Anterior cingulate cortex (tissue), 58 donors: ENCODE data around the gene EXOC1.
A peak's percentile ranks its signal among the peaks of the same experiment; 100 is the strongest.

Experiments
- DNase-seq, 58 donors: peaks; one replicate each; lab custom pipeline; 2025; lab: John Stamatoyannopoulos, UW

The EXOC1 gene

DNA sequence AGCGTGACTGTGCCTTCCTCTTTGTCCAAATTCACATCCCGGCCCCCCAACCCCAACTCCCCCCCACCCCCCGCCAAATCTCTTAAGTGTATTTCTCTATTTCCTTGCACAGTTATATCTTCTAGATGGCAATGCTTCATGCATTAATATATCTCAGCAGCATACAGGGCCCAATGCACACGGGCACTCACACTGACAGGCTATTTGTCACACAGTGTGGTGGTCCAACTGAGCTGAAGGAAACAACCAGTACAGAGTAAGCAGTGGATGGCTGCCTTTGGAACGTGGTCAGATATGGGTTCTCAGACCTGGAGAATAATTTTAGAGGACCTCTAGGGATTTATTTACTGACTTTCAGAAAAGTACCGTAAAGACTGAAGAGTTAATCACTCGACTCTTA, 681 bp downstream of the EXOC1 start:
- peak in 2 of 58 donors; percentile 0 to 17 for DNase-seq

DNA sequence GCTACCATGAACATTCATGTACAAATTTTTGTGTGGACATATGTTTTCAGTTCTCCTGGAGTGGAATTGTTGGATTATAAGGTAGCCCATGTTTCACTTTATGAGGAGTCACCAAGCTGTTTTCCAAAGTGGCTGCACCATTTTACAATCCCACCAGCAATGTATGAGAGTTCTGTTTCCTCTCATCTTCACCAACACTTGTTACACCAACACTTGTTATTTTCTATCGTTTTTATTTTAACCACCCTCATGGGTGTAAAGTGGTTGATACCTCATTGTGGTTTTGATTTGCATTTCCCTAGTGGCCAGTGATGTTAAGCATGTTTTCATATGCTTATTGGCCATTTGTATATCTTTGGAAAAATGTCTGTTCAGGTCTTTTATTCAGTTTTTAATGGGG, 4.1 kb downstream of the EXOC1 start:
- no peak for DNase-seq

DNA sequence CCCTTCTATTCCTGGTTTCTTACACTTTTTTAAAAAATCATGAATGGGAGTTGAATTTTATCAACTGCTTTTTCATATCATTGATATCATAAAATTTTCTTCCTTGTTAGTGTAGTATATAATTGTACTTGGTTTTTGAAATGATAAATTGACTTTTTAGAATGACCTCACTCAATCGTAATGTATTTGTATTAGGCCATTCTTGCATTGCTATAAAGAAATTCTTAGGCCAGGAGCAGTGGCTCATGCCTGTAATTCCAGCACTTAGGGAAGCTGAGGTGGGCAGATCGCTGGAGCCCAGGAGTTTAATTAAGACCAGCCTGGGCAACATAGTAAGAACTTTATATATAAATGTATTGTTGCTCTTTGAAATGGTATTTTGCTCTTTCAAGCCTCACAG, 6.3 kb downstream of the EXOC1 start:
- DNase-seq = no peak

DNA sequence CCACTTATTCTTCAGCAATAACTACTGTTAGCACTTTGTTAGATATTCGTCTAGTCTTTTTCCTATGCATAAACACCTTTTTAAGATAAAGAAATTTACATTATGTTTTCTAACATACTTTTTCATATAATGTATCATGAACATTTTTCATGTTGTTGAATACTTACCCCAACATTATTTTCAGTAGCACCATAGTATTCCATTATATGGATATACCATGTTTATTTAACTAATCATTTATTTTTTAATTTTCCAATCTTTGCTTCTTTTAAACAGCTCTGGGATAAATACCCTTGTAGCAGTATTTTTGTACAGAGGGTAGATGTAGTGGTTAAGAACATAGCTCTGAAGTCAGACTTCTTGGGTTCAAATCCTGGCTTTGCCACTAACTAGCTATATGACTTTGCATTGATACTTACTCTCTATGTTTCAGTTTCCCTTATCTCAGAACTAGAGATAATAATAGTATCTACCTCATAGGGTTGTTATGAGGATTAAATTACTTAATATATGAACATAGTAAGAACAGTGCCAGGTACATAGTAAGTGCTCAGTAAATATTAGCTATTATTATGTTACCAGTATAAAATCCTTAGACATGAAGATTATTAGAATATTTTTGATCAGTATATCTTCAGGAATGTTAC, 11.3 kb downstream of the EXOC1 start:
- no peak for DNase-seq

DNA sequence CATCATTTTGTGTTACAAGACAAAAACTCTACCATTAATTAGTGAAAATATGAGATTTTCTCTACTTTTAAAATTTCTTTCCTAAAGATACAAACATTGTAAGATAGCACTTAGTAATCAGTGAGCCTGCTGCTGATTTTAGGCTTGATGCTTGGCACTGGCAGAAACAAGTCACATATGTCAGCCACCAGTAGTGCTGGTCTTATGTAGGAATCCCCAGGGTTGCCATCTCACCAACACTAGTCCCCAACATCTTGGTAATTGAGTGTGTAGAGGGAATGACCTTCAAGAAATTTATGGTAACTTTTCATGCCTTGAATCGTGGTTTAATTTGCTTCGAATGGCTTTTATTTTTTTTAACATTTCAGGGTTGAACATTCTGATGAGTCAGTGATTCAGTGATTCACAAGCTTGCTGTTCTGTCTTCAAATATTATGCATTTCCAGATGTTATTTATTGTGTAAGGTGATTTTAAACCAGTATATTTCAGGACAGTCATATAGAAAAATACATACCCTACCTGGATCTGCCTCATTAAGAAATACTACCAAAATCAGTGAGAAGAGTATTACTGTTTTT, 11.9 kb downstream of the EXOC1 start:
- no peak for DNase-seq

DNA sequence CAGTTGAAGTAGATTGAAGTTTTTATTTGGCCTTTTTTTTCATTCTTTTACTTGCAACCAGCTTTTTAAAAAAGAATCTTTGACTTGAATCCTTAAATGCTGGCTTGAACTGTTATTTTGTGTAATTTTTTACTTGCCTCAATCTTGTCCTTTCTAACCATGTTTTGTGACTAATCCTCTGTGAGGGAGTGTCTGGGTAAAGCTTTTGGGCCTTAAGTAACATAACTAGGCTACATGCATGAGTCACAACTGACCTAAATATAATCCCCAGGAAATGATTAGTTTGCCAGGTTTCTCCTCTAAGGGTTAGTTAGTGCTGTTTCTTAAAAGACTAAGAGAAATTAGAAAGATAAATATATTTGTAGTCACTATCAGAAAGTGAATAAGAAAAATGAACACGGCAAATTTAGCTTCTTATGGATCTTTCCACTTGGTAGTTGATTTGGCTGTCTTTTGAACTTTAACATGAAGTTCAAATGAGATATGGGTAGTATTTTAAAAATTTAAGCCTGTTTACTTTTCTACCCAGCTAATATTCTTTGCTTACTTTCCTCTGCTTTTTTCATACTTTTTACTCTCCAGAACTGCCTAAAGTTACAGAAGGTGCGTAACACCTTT, 13.0 kb downstream of the EXOC1 start:
- no peak for DNase-seq

DNA sequence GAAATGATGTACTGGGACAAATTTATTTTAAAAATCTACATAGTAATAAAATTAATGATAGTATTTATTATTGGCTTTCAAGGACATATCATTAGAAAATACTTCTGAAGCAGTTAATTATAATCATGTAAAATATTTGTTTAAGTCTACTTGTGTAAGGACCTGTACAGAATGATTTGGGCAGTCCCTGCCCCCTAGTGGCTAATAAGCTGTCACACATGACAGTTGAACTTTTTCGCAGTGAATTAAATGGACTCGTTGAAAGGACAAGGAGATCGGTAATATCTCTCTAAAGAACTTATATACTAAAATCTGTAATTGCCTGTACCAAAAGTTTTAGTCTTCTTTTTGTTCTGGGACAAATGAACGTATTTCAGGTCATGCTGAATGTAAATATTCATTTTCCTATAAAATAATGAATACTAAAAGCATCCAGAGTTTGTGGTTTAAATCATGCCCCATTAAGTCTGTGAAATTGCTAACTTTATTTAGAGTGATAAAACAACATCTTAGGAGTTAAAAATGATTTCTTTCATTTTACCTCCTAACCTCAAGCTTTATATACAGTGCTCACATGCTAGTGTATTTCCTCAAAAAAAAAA, 13.6 kb downstream of the EXOC1 start:
- DNase-seq = peak in 2 of 58 donors; percentile 0 to 22

DNA sequence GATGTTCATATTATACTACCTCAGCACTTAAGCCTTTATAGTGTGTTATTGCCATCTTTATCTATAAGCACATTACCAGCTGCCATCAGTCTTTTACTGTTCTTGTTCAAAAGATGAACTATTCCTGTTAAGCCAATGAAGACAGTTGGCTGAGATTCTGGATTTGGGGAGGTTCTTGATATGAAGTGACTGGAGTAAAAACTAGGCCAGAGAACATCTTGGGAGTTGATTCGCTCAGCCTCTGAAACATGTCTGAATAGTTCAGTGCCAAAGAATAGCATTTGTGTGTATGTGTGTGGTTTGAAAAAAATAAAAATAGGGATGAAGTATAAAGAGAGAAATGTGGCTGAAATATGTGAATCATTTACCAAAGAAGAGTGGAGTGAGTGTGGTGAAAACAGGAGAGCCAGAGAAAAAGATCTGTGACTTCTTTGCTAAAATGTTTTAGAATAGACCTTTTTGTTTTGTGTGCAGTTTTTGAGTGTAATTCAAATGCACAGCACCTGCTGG, 15.2 kb downstream of the EXOC1 start:
- no peak for DNase-seq

DNA sequence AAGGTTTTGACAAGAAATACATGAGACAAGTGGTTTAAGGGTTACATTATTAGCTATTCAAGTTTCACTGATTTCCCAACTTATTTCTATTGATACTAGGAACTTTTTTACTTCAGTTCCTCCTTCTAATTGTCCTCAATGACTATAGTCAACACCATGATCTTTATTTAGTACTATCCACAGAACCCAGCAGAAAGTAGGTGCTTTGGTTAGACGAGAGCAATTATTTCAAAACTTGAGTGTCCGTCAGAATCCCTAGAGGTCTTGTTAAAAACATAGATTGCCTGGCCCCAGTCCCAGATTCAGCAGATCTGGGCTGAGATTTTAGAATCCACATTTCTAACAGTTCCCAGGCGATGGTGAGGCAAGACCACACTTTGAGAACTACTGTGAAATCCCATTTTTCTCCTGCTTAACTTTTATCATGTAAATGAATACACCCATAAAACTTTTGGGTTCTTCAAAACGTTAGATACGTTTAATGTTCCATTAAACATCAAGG, 17.9 kb downstream of the EXOC1 start:
- DNase-seq = no peak

DNA sequence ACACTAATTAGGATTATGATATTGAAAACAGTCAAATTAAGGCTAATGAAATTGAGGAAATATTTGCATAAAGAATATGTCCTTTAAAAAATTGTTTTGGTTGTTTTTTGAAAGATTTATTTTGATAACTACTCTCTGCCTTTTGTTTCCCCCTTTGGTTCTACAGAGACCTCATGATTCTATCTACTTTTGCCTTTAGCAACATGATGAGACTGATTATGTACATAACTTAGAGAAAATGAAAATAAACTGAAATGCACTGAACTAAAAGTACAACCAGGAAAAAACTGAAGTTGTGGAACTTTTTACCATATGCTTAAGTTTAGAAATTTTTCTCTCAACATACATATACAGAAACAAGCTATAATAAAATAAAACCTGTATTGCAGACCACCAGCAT, 21.4 kb downstream of the EXOC1 start:
- DNase-seq = no peak

DNA sequence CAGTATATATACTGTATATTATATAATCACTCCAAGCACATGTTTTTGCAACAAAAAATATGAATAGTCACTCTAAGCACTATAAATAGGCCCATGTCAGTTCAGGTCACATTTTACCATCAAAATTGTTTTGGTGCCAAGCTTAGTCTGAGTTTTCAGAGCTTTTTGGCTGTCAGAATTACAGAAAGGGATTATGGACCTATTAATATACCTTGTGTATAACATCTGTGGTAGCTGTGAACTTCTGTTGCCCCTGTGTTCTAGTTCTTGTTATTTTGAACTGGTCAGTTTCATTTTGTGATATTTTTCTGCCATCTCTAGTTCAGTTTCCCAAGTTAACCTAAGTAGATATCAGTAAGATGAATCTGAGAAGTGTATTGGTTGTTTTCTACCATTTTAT, 22.9 kb downstream of the EXOC1 start:
- DNase-seq = no peak

DNA sequence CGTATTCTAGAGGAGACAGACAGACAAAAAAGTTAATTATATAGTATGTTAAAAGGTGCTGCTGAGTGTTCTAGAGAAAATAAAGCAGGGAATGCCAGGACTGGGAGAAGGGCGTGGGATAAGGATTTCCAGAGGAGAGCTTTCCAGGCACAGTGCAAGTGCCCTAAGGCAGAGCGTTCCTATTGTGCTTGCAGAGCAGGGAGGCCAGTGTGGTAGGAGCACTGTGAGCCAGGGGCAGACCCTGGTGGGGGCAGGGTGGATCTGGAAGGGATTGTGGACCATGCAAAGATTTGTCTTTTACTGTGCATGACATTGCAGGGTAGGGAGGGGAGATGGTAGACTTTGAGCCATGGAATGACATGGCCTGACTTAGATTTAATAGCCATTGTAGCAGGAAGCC, 25.8 kb downstream of the EXOC1 start:
- DNase-seq = no peak

DNA sequence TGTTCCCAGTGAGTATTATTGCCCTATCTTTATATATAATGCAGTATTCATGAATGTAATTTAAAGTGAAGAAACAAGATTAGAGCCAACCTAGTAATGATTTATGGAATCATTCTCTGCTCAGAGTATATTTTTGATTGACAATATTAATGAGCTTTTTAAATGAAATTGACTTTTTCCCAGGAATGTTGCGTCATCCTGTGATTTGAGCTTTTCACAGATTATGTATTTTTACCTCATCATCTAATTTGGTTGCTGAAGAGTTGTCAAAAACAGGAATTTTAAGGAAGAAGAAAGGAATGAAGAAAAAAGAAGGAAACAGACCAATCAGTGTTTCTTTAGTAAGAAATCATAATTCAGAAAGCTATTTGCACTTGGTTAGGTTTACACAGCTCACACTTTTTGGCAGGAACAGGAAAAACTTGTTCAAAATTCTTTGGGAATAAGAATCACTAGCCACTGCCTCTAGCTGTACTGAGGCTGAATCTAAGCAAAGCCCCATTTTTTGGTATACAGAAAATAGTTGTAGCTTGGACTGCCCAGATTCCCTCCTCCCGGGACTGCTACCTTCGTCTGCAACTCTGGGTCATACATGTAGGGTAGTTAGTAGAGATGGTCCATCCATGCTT, 27.3 kb downstream of the EXOC1 start:
- no peak for DNase-seq

DNA sequence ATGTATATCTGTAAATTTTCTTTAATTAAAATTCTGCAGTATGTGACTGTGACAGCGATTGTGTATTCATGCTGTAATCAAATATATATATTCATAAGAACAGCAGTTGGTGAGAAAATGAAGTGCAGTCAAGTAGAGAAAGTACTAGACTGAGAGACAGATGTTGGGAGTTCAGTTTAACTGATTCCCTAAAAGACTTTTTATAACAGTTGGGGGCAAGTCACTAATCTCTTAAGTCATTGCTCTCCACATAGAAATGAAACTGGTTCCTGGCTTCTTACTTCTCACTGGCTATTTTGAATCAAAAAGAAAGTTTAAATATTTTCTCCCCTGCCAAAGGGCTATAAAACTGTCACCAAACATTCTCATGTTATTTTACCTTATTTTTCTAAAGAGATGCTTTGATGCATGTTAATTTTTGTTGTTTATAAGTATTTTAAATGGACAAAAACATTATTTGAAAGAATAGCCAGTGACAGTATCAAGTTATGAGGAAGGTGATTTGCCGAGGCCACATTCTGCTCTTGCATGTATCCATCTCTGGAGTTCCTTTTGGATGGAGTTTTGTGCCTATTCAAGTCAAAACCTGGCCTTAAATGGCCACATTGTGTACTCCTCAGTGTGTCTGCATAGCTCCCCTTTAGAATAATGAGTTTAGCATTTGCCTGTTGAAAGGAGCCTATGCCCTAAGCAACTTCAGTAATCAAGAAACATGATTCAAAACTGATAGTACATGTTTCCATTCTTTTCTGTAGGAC, 30.8 kb downstream of the EXOC1 start:
- DNase-seq = no peak

DNA sequence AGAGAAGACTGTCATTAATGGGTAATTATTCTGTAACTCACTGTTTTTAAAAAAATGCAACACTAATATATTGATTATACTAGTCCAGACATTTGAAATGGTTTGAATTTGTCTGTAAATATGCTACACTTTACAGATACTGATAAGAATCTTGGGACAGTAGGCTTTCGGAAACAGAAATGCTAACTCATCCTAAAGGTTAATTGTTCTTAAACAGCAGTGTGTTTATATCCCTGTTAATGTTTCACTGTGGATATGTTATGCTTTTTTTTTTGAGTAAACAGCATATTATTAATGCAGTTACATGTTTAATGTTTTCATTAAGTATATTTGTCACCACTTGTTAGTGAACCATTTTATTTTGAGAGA, 31.4 kb downstream of the EXOC1 start:
- DNase-seq = no peak

DNA sequence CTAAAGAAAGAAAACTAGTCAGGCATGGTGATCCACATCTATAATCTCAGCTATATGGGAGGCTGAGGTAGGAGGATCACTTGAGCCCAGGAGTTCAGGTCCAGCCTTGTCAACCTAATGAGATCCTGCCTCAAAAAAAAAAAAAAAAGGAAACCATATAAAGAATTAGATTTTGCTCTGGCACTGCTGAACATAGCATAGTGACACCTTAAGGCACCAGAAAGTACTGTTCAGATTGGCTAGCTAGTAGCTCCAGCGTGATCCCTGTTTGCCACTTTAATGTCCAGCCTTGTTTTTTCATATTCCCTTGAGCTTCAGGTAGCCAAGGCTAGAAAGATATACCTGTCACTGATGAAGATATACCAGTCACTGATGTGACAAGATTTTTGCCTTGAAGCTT, 34.1 kb downstream of the EXOC1 start:
- DNase-seq = no peak

DNA sequence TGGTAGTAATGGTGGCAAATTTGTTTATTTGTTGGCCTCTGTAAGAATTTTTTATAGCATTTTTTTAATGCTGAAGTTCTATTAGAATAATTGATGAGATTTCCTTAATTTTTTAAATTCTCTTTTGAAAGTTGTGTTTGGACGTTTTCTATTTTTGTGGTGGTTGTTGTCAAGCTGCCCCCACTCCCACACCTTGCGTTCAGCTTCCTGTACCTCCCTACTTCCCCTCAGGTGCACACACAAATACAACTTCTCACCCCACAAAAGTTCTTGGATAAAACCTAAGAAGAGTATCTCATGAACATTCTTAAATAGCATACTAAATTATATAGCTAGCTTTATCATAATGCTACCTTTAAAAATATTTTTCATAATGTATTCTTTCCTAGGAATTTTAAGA, 38.7 kb downstream of the EXOC1 start:
- no peak for DNase-seq

DNA sequence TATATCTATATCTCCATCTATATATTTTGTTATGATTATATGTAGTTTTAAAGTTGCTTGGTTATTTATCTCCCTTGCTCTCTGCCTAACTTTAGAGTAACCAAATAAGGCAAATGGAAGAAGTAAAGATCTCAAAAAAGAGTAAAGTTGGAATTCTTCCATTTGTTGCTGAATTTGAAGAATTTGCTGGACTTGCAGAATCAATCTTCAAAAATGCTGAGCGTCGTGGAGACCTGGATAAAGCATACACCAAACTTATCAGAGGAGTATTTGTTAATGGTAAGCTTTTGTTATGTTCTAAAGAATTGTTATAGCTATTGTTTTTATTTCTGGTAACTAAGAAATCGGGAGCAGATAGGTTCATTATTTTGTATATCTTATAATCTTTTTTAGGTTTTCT, 43.2 kb downstream of the EXOC1 start:
- DNase-seq = no peak

DNA sequence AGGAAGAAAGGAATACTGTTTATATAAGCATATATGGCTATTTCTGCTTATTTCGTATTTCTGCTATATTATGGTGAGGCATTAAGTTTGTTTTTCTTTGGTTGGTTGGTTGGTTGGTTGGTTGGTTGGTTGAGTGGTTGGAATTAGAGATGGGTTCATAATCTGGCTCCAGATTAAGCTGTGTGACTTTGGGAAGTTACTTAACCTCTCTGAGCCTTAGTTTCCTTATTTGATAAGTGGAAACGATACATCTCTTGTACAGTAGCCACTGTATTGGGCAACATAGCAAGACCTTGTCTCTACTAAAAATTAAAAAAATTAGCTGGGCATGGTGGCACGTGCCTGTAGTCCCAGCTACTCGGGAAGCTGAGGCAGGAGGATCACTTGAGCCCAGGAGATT, 49.2 kb downstream of the EXOC1 start:
- DNase-seq = no peak

DNA sequence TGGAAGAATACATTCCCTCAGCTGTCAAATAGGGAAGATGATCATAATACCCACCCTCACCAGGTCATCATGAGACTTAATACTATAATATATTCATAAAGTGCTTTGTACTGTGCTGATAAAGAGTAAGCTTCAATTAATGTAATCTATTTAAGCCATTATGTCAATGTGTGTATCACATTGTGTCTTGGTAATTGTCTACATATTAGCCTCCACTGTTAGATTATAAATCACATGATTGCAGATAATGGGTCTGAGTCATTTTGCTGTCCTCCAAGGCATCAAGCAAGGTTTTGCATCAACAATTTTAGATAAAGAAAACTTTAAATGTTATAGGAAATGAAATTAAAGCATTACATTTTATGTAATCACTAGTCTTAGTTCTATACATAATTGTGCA, 50.1 kb downstream of the EXOC1 start:
- no peak for DNase-seq
